Hepatic stellate cell (primary cell): ENCODE data around the gene DLL3.

Source experiments
- DNase-seq: peaks from one replicate; pipeline ENCODE4 v3.0.0; 2011; ENCODE audit warnings: low spot score

The DLL3 gene

GRCh38 chr19:39483141-39483540 lies 15.6 kb upstream of the DLL3 start:
- no peak for DNase-seq

- no peak for DNase-seq
These were observed 9.0 kb upstream of the DLL3 start for GRCh38 chr19:39489756-39490155.

DNA sequence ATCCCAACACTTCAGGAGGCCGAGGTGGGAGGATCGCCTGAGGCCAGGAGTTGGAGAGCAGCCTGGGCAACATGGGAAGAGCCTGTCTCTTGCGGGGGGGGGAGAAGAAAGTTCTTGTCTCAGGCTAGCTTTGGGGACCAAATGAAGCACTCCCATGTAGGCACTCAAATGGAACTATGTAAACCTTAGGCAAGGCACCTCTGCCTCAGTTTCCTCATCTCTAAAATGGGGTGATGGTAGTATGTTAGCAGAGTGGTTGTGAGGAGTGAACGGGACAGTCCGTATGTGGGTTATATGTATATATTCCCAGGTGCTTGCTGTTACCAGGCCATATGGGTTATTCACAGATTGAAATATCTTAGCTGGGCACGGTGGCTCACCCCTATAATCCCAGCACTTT lies 6.5 kb upstream of the DLL3 start:
- no peak for DNase-seq

- DNase-seq = no peak
These were observed 6.0 kb upstream of the DLL3 start for GRCh38 chr19:39492788-39493187.

GRCh38 chr19:39494661-39495060 lies 4.1 kb upstream of the DLL3 start:
- DNase-seq = no peak

GRCh38 chr19:39496063-39496462 lies 2.7 kb upstream of the DLL3 start:
- no peak for DNase-seq

GRCh38 chr19:39497701-39497995 lies 1.1 kb upstream of the DLL3 start:
- DNase-seq = no peak

GRCh38 chr19:39497996-39498797 lies 550 bp upstream of the DLL3 start:
- DNase-seq = no peak

GRCh38 chr19:39499932-39500331 lies 1.2 kb downstream of the DLL3 start:
- DNase-seq = no peak

- no peak for DNase-seq
These were observed 1.8 kb downstream of the DLL3 start for GRCh38 chr19:39500543-39500942.

GRCh38 chr19:39501340-39501739 lies 2.6 kb downstream of the DLL3 start:
- no peak for DNase-seq

DNA sequence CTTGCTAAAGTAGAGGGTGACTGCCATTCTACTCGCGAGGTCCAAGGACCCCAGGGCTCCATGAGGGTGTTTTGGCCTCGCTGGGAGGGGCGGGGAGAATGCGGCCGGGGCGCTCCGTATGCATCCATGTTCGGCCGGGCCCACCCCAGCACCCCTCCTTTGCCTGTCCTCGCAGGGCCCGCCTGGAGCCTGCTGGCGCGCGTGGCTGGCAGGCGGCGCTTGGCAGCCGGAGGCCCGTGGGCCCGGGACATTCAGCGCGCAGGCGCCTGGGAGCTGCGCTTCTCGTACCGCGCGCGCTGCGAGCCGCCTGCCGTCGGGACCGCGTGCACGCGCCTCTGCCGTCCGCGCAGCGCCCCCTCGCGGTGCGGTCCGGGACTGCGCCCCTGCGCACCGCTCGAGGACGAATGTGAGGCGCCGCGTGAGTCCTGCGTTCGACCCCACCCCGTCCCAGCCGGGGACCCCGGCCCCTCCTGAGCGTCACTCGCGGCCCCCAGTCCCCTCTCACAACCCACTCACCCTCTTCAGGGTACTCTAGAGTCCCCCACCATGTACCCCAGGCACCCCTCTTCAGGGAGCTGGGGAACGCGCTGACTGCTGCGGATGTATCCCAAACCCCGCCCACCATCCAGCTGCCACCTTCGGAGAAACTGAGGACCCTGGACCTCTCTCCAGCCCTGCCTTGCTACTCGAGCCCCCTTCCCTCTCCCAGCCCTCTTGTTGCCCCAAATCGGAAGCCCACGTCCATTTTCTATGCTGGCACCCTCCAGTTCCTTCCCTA lies 4.1 kb downstream of the DLL3 start:
- peak; percentile 92 for DNase-seq

DNA sequence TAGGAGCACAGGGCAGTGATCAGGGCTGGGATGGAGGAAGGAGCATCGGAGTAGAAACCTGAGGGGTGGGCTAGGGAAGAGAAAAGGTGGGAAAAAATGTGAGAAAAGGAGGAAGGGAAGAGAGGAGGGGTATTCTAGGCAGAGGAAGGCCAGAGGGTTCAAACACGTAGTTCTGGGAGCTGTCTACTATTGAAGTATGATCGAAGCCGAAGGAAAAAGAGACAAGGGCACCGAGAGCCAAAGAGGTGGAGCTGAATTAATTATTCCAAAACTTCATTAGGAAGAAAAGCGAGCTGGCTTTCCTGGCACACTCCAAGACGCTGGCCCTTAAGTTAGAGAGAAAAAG lies 7.8 kb downstream of the DLL3 start:
- DNase-seq = no peak

DNA sequence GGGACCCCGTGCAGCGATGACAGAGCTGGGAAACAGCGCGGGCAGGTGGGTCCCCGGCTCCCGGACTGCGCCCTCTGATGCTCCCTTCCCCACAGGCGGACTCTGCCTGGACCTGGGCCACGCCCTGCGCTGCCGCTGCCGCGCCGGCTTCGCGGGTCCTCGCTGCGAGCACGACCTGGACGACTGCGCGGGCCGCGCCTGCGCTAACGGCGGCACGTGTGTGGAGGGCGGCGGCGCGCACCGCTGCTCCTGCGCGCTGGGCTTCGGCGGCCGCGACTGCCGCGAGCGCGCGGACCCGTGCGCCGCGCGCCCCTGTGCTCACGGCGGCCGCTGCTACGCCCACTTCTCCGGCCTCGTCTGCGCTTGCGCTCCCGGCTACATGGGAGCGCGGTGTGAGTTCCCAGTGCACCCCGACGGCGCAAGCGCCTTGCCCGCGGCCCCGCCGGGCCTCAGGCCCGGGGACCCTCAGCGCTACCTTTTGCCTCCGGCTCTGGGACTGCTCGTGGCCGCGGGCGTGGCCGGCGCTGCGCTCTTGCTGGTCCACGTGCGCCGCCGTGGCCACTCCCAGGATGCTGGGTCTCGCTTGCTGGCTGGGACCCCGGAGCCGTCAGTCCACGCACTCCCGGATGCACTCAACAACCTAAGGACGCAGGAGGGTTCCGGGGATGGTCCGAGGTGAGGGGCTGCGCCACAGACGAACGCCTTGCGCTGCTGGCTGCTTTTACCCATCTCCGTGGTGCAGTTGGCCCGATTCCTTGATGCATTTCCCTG lies 8.4 kb downstream of the DLL3 start:
- DNase-seq = peak; percentile 63

GRCh38 chr19:39507715-39508364 lies 9.1 kb downstream of the DLL3 start:
- no peak for DNase-seq

- no peak for DNase-seq
These were observed 9.9 kb downstream of the DLL3 start for GRCh38 chr19:39508629-39509028.

DNA sequence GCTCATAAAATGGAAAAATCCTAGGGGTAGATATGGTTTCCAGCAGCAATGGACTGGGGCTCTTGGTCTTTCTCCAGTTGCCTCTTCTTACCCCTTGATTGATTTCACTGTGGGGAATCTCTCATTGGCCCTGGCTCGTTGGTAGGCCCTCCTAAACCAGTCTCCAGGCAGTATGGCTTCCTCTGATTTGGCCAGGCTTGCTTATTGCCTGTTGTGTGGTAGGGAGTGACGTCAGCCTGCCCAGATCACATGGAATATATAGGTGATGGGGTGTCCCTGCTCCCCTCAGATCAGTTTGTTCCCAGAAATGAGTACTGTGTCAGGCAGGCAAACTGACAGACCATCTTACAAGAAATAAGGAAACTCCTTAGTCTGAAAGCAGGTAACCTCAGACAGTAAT lies 10.5 kb downstream of the DLL3 start:
- no peak for DNase-seq

GRCh38 chr19:39512988-39513387 lies 14.2 kb downstream of the DLL3 start:
- no peak for DNase-seq

DNA sequence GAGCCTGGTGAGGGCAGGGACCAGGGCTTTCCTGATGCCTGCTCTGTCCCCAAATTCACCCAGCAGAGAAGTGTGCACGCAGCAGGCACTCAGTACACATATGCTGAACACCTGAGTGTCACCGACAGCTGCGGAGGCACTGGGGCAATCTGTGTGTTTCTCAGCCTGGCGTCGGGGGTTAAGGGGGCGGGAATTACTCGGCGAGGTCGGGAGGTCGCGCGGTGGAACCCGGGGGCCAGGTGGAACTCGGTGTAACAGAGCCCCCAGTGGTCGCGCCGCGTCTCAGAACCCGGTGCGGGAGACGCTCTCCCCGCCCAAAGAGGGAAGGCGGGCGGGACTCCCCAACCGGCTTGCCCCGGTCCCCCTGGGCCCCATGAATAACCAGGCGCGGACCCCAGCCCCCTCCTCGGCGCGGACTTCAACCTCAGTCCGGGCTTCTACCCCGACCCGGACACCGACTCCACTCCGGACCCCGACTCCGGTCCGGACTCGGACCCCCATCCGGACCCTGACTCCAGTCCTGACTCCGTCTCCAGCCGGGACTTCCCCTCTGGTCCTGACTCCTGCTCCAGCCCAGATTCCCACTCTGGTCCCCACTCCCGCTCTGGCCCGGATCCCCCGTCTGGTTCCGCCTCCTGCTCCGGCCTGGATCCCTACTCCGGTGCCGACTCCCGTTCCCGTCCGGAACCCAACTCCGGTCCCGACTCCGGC lies 16.2 kb downstream of the DLL3 start, which contains the start of gene SELENOV:
Gene SELENOV (plus strand): TSS at position 300 of the 711 bp plus-strand sequence. CDS start 74 bp downstream, at position 374.
- DNase-seq = no peak

- DNase-seq = no peak
These were observed 16.9 kb downstream of the DLL3 start for GRCh38 chr19:39515551-39516191.

- DNase-seq = no peak
These were observed 17.5 kb downstream of the DLL3 start for GRCh38 chr19:39516270-39516669.
